MM.1S (cell line): ENCODE data around the gene ADCY2.

Source experiments
- CTCF ChIP-seq: fragments of 300-600 bp; sonication (generic); IDR thresholded peaks from 2 replicates; pipeline ENCODE4 v1.5.1; 2016; ENCODE audit warnings: antibody characterized with exemption, low read length, mixed read lengths
- EZH2 ChIP-seq: fragments of 300-600 bp; sonication (generic); optimal IDR thresholded peaks from 2 replicates; pipeline ENCODE3; 2017; ENCODE audit warnings: low read depth, mild to moderate bottlenecking, antibody characterized with exemption, low read length, mixed read lengths
- EZH2phosphoT487 ChIP-seq: fragments of 300-600 bp; sonication (generic); IDR thresholded peaks from 2 replicates; pipeline ENCODE4 v1.6.1; 2018; ENCODE audit warnings: antibody characterized with exemption, low read length

- no peak for TF ChIP-seq CTCF
- no peak for TF ChIP-seq EZH2
- no peak for TF ChIP-seq EZH2phosphoT487
Measured at GRCh38 chr5:7664208-7664607, 268.3 kb downstream of the ADCY2 start.
